Dermis lymphatic vessel endothelial cell (primary cell): Measurements from ENCODE around the gene E2F8. TPM values are rescaled to one million over a fixed set of nuclear protein-coding genes. Genes with fewer than 3 reads are reported as not detected.

Experiments used
- total RNA-seq: library from RNA; depleted of rRNA; stranded (reverse); fragments of >200 nt; gene quantifications from 2 replicates; pipeline ENCODE4 v1.2.1, GENCODE V29; 2014

The E2F8 gene, protein sequence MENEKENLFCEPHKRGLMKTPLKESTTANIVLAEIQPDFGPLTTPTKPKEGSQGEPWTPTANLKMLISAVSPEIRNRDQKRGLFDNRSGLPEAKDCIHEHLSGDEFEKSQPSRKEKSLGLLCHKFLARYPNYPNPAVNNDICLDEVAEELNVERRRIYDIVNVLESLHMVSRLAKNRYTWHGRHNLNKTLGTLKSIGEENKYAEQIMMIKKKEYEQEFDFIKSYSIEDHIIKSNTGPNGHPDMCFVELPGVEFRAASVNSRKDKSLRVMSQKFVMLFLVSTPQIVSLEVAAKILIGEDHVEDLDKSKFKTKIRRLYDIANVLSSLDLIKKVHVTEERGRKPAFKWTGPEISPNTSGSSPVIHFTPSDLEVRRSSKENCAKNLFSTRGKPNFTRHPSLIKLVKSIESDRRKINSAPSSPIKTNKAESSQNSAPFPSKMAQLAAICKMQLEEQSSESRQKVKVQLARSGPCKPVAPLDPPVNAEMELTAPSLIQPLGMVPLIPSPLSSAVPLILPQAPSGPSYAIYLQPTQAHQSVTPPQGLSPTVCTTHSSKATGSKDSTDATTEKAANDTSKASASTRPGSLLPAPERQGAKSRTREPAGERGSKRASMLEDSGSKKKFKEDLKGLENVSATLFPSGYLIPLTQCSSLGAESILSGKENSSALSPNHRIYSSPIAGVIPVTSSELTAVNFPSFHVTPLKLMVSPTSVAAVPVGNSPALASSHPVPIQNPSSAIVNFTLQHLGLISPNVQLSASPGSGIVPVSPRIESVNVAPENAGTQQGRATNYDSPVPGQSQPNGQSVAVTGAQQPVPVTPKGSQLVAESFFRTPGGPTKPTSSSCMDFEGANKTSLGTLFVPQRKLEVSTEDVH
- 0.26 and 0.33 TPM in 2 replicates for total RNA-seq

DNA sequence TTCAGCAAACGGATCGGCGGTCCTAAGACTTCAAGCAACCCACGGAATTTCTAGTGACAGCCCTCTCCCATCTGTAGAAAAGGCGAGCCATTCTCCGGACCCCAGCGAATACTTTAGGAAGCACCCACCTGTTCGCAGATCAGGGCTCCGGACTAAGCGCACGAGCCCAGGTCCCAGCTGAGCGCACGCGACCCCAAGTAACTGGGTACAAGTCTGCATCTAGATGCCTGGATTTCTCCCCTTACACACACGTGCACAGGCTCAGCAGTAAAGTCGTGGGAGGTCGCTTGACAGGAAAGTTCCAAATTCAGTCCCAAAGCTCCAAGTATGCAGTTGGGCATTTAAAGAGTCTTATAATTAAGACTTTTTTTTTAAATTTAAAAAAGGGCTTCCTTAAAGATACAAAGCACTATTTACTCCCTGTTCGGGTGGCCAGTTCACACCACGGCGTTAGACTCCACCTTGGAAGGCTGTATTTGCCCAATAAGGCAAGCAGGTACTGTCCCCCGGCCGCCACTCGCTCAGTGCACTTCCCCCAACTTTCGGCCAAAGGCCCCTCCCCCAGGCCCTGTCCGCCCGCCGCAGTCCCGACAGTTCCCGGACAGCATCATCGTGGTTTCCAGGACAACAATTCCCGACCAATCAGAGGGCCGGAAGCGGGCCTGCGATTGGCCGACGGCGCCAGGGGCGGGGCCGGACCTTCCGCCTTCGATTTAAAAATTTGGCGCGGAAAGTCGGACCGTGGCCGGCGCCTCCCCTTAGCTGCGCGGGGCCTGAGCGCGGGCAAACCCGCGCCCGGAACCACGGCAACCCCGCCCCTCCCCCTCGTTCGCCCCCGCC is at the start of gene E2F8:
Gene E2F8, minus strand, starts transcription at position 526 of the 840 bp plus-strand sequence. CDS start 824 bp downstream, outside the sequence.

DNA sequence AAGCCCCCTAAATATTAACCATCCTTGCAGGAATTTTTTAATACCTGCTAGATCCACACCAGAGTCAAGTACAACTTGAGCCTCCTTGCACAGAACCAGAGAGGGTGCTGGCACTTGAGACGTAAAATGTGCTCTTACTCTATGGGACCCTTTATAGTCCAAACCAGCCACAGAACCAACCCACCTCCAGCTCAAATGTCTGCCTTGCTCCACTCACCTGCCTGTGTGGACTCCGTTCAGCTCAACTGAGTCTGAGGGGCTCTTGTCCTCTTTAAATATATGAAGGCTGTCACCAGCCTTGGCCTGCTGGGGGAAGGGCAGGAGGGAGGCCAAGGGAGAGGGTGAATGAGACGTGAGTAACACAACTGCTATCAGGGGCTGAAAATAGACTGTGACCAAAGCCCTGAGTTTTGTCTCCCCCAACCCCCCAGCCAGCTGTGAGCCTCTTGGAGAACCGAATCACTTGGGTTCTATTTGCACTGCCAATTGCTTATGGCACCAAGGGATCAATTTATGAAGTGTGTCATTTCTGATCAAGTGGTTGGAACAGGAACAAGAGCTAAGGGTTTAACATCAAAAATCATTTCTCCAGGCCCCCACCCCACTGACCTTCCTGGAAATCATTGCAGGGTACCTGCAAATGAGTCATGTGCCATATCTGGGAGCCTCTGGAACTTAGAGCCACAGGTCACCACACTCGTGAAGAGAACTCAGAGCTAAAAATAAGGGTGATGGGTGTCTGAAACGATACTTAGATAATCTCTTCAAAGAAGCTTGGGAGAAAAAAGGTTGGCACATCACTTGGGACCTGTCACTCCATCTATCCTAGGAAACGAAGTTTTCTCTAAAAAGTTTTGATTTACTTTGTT is 38.8 kb downstream of the E2F8 start, which contains the start of gene CSRP3:
Gene CSRP3, minus strand, starts transcription at position 247 of the 869 bp plus-strand sequence. CDS start 9,535 bp downstream, outside the sequence.

Other genes starting within 250 kb of the E2F8 start
- gene MRGPRX2, start 180.2 kb downstream of the E2F8 start, total RNA-seq = not detected in 2 replicates
- 18.8 and 18.9 TPM in 2 replicates for gene ZDHHC13, start 123.8 kb downstream of the E2F8 start, total RNA-seq
- not detected in 2 replicates for gene CSRP3, start 39.0 kb downstream of the E2F8 start, total RNA-seq